Vagina (tissue), 2 donors: Measurements from ENCODE around the gene MMP20. TPM values are rescaled to one million over a fixed set of nuclear protein-coding genes. Genes with fewer than 3 reads are reported as not detected.

Experiments used
- DNase-seq, 2 donors: peaks; one replicate each; pipeline ENCODE4 v3.0.0-alpha.2; 2017; ENCODE audit errors: extremely low spot score in 2 of 2
- H3K27ac ChIP-seq: fragments of 200-600 bp; sonication (generic); one replicate; pipeline ENCODE4 v1.5.1; 2019
- H3K27me3 ChIP-seq: fragments of 200-600 bp; sonication (generic); one replicate; pipeline ENCODE4 v1.5.1; 2019
- H3K36me3 ChIP-seq, 2 donors: fragments of 200-600 bp; sonication (generic); one replicate each; pipeline ENCODE4 v1.5.1; 2017 to 2019
- H3K4me1 ChIP-seq: fragments of 200-600 bp; sonication (generic); one replicate; pipeline ENCODE4 v1.5.1; 2019
- H3K4me3 ChIP-seq, 2 donors: fragments of 200-600 bp; sonication (generic); 1 replicate in 1 of 2; 2 replicates in 1 of 2; pipeline ENCODE4 v1.5.1; 2016 to 2019
- H3K9me3 ChIP-seq: fragments of 200-600 bp; sonication (generic); one replicate; pipeline ENCODE4 v1.5.1; 2019
- POLR2A ChIP-seq, 2 donors: fragments of 450-650 bp; IDR thresholded peaks; one replicate each; pipeline ENCODE4 v1.6.1; 2017; ENCODE audit warnings: antibody characterized with exemption in 2 of 2, mild to moderate bottlenecking in 2 of 2, moderate library complexity in 2 of 2
- POLR2AphosphoS5 ChIP-seq, 2 donors: sonication (generic); formaldehyde crosslinking; IDR thresholded peaks; one replicate each; pipeline ENCODE4 v1.9.0; 2017; ENCODE audit warnings: antibody characterized with exemption in 2 of 2, mild to moderate bottlenecking in 2 of 2, low read depth in 1 of 2; ENCODE audit not compliant: insufficient read depth in 1 of 2
- intact Hi-C: fragments of 100-400 bp; cut with DNase I; formaldehyde crosslinking; loops from one replicate; pipeline ENCODE4 v1.15.1; 2023
- total RNA-seq: library from RNA; depleted of rRNA; stranded (reverse); fragments of >200 nt; gene quantifications from one replicate; pipeline ENCODE4 v1.2.3, GENCODE V29; 2016
- TF ChIP-seq, protein P1 (sequence below), 3 experiments: fragments of 450-650 bp in 2 of 3; fragments of 200-600 bp in 1 of 3; sonication (generic) in 1 of 3; IDR thresholded peaks; one replicate each; pipeline ENCODE4 v1.5.1; 2017 to 2019; ENCODE audit warnings: antibody characterized with exemption in 3 of 3, mild to moderate bottlenecking in 2 of 3, moderate library complexity in 2 of 3

Gene MMP20
- total RNA-seq, 1 donor from 2014 or later: not detected

DNA sequence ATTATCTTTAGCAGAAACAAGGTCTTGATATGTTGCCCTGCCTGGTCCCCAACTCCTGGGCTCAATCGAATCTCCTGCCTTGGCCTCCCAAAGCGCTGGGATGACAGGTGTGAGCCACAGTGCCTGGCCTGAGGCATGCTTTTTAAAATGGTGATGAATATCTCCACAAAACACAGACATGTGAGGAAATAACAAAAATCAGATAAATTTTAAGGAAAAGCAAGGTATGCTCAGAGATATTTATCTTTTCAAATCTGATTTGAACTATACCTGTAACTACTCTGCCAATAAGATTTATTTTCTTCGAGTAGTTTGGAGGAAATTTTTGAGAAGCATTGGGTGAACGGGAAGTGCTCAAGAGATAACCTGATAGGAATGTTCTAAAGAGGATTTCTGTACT, 35.9 kb upstream of the MMP20 start:
- Histone ChIP-seq H3K27me3 (no peaks in the 10 kb centered on the region), H3K4me1 (no peaks in the 10 kb centered on the region), H3K4me3 (no peak overlapping the region), H3K36me3 (no peaks in the 10 kb centered on the region), H3K27ac (no peak overlapping the region), H3K9me3 (no peaks in the 10 kb centered on the region)
- TF ChIP-seq POLR2A (IDR thresholded peaks at IDR 0.05): no peak
- TF ChIP-seq, protein P1, sequence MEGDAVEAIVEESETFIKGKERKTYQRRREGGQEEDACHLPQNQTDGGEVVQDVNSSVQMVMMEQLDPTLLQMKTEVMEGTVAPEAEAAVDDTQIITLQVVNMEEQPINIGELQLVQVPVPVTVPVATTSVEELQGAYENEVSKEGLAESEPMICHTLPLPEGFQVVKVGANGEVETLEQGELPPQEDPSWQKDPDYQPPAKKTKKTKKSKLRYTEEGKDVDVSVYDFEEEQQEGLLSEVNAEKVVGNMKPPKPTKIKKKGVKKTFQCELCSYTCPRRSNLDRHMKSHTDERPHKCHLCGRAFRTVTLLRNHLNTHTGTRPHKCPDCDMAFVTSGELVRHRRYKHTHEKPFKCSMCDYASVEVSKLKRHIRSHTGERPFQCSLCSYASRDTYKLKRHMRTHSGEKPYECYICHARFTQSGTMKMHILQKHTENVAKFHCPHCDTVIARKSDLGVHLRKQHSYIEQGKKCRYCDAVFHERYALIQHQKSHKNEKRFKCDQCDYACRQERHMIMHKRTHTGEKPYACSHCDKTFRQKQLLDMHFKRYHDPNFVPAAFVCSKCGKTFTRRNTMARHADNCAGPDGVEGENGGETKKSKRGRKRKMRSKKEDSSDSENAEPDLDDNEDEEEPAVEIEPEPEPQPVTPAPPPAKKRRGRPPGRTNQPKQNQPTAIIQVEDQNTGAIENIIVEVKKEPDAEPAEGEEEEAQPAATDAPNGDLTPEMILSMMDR (IDR thresholded peaks at IDR 0.05): no peak
- TF ChIP-seq POLR2AphosphoS5 (IDR thresholded peaks at IDR 0.05; ENCODE audit: insufficient read depth in 1 of 2, low read depth in 1 of 2): no peak
- intact Hi-C loops: no loop called here
- DNase-seq: no peak

DNA sequence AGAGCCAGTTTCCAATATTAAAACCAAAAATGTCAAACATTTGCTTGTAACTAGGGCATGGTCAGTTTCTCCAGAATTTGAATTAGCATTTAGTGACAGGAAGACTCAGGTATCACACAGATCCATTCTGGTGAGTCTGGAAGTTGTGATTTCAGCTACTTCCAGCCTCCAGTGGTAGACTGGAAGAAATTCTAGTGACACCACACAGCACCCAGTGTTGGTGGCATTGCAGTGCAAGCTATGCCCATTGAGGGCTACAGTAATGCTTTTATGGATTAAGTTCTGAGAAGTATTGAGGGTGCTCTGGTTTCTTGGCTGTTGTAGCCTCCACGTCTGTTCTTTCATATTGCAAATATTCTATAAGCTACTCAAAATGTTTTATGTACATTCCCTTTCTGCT, 31.4 kb upstream of the MMP20 start:
- Histone ChIP-seq H3K27me3 (no peaks in the 10 kb centered on the region), H3K9me3 (no peaks in the 10 kb centered on the region), H3K36me3 (no peaks in the 10 kb centered on the region), H3K4me1 (no peaks in the 10 kb centered on the region), H3K27ac (no peak overlapping the region), H3K4me3 (no peak overlapping the region)
- intact Hi-C loops: no loop called here
- no peak for DNase-seq
- TF ChIP-seq POLR2A (IDR thresholded peaks at IDR 0.05): no peak
- TF ChIP-seq, protein P1 (IDR thresholded peaks at IDR 0.05): no peak
- no peak for TF ChIP-seq POLR2AphosphoS5 (IDR thresholded peaks at IDR 0.05; ENCODE audit: insufficient read depth in 1 of 2, low read depth in 1 of 2)

DNA sequence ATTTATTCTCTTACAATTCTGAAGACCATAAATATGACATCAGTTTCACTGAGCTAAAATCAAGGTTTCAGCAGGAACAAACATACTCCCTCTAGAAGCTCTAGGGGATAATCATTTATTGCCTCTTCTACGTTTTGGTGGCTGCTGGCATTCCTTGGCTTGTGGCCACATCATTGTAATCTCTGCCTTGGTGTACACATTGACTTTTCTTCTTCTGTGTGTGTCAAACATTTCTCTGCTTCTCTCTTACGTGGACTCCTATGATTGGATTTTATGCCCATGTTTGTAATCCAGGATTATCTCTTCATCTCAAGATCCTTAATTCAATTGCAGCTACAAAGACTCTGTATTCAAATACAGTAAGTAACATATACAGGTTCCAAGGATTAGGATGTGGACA, 30.4 kb upstream of the MMP20 start:
- DNase-seq: no peak
- Histone ChIP-seq H3K27me3 (no peaks in the 10 kb centered on the region), H3K4me1 (no peaks in the 10 kb centered on the region), H3K27ac (no peak overlapping the region), H3K4me3 (no peak overlapping the region), H3K36me3 (no peaks in the 10 kb centered on the region), H3K9me3 (no peaks in the 10 kb centered on the region)
- intact Hi-C loops: no loop called here
- TF ChIP-seq POLR2AphosphoS5 (IDR thresholded peaks at IDR 0.05; ENCODE audit: insufficient read depth in 1 of 2, low read depth in 1 of 2) (no peak), POLR2A (IDR thresholded peaks at IDR 0.05) (no peak)
- TF ChIP-seq, protein P1 (IDR thresholded peaks at IDR 0.05): no peak

DNA sequence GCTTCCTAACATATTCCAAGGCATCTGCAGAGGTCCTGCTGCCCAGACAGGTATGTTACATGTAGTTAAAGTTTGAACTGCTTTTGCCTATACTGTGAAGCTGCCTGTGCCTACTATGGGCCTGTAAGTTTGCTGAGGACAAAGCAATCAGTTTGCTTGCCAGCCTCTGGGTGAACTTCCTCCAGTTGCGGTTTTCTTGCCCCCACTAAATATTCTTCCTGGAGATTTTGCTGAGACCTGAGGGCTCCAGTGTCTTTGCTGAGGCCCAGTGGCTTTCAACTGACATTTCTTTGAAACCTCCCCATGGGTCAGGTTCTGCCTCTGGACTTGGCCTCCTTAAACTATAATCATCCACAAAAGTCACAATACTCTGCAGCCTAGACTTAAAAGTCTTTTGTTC, 29.6 kb upstream of the MMP20 start:
- DNase-seq: no peak
- no peaks in the 10 kb centered on the region for H3K9me3 ChIP-seq
- no peaks in the 10 kb centered on the region for H3K27me3 ChIP-seq
- no peak overlapping the region for H3K27ac ChIP-seq
- no peaks in the 10 kb centered on the region for H3K36me3 ChIP-seq
- H3K4me1 ChIP-seq: no peaks in the 10 kb centered on the region
- no peak overlapping the region for H3K4me3 ChIP-seq
- intact Hi-C loops: no loop called here
- TF ChIP-seq, protein P1 (IDR thresholded peaks at IDR 0.05): no peak
- TF ChIP-seq POLR2AphosphoS5 (IDR thresholded peaks at IDR 0.05; ENCODE audit: insufficient read depth in 1 of 2, low read depth in 1 of 2) (no peak), POLR2A (IDR thresholded peaks at IDR 0.05) (no peak)

DNA sequence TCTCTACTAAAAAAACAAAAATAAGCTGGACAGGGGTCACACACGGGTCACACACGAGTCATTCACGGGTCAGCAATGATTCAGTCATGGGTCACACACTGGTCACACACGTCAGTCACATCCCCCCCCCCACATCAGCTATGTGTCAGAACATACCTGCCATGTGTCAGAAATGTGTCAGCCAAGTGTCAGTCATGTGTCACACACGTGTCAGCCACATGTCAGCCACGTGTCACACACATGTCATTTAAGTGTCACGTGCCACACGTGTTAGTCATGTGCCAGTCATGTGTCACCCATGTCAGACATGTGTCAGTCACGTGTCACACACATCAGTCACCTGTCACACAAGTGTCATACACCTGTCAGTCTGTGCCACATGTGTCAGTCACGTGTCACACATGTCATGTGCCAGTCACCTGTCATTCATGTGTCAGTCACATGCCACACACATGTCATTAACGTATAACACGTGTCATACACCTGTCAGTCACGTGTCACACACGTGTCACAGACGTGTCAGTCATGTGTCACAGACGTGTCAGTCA, 28.7 kb upstream of the MMP20 start:
- intact Hi-C loops: no loop called here
- Histone ChIP-seq H3K4me1 (no peaks in the 10 kb centered on the region), H3K36me3 (no peaks in the 10 kb centered on the region), H3K27ac (no peak overlapping the region), H3K9me3 (no peaks in the 10 kb centered on the region), H3K27me3 (no peaks in the 10 kb centered on the region), H3K4me3 (no peak overlapping the region)
- no peak for DNase-seq
- TF ChIP-seq, protein P1 (IDR thresholded peaks at IDR 0.05): no peak
- TF ChIP-seq POLR2A (IDR thresholded peaks at IDR 0.05) (no peak), POLR2AphosphoS5 (IDR thresholded peaks at IDR 0.05; ENCODE audit: insufficient read depth in 1 of 2, low read depth in 1 of 2) (no peak)
